ENCODE measurements around the gene ZNF628.
A peak's percentile ranks its signal among the peaks of the same experiment; 100 is the strongest.

The ZNF628 gene

GRCh38 chr19:55484593-55485438 lies 8.4 kb downstream of the ZNF628 start, which contains the start of gene NAT14:
NAT14 (plus strand) TSS chr19:55485188; CDS start chr19:55485709, 521 bp downstream.
- peak; percentile 19 to 79 for DNase-seq (ENCODE audit: low read depth in 1 of 2, low spot score in 1 of 2)
- H3K4me3 ChIP-seq (replicated peaks; ENCODE audit: insufficient read depth, low read length), result peak within 1 kb of the TSS; percentile 61
- H3K27ac ChIP-seq (replicated peaks), result peak within 1 kb of the TSS; percentile 34
- H3K27me3 ChIP-seq (ENCODE audit: insufficient read depth, poor library complexity, severe bottlenecking), result no peaks in the 10 kb centered on the region
- TF ChIP-seq REST (IDR thresholded peaks at IDR 0.05; ENCODE audit: insufficient replicate concordance, low read depth) (no peak), CTCF (IDR thresholded peaks at IDR 0.05; ENCODE audit: insufficient read depth, low read length) (no peak), SPI1 (IDR thresholded peaks at IDR 0.05; ENCODE audit: borderline replicate concordance, low read depth) (no peak), GABPA (IDR thresholded peaks at IDR 0.05; ENCODE audit: low read depth) (peak; percentile 47; the same call in 1 of the 2 replicates), POLR2AphosphoS5 (IDR thresholded peaks at IDR 0.05; ENCODE audit: low read depth) (peak; percentile 32; the same call in 1 of the 2 replicates)

GRCh38 chr19:55485439-55486011 lies 9.1 kb downstream of the ZNF628 start:
- TF ChIP-seq GABPA (IDR thresholded peaks at IDR 0.05; ENCODE audit: low read depth) (no peak), REST (IDR thresholded peaks at IDR 0.05; ENCODE audit: insufficient replicate concordance, low read depth) (no peak), POLR2AphosphoS5 (IDR thresholded peaks at IDR 0.05; ENCODE audit: low read depth) (no peak), SPI1 (IDR thresholded peaks at IDR 0.05; ENCODE audit: borderline replicate concordance, low read depth) (no peak), CTCF (IDR thresholded peaks at IDR 0.05; ENCODE audit: insufficient read depth, low read length) (no peak)
- Histone ChIP-seq H3K27me3 (ENCODE audit: insufficient read depth, poor library complexity, severe bottlenecking) (no peaks in the 10 kb centered on the region), H3K27ac (replicated peaks) (peak overlapping the region; percentile 34), H3K4me3 (replicated peaks; ENCODE audit: insufficient read depth, low read length) (peak overlapping the region; percentile 61)
- DNase-seq (ENCODE audit: low read depth in 1 of 2, low spot score in 1 of 2), result no peak

- Histone ChIP-seq H3K27ac (replicated peaks) (no peak overlapping the region), H3K27me3 (ENCODE audit: insufficient read depth, poor library complexity, severe bottlenecking) (no peaks in the 10 kb centered on the region), H3K4me3 (replicated peaks; ENCODE audit: insufficient read depth, low read length) (no peak overlapping the region)
- DNase-seq (ENCODE audit: low read depth in 1 of 2, low spot score in 1 of 2), result no peak
- TF ChIP-seq REST (IDR thresholded peaks at IDR 0.05; ENCODE audit: insufficient replicate concordance, low read depth) (no peak), GABPA (IDR thresholded peaks at IDR 0.05; ENCODE audit: low read depth) (no peak), CTCF (IDR thresholded peaks at IDR 0.05; ENCODE audit: insufficient read depth, low read length) (no peak), POLR2AphosphoS5 (IDR thresholded peaks at IDR 0.05; ENCODE audit: low read depth) (no peak)
Observed at GRCh38 chr19:55486043-55486970, 9.9 kb downstream of the ZNF628 start.

Measured in HL-60 (cell line).